Stimulated activated CD8-positive, alpha-beta memory T cell treated with anti-CD3 and anti-CD28 coated beads, Interleukin-4, amount 100 ng/mL, for 48 hours (primary cell): Measurements from ENCODE around the gene KIF17.

Experiments used
- DNase-seq: peaks from one replicate; pipeline ENCODE4 v3.0.0-alpha.2; 2020

Gene KIF17

GRCh38 chr1:20709868-20710267 lies 7.9 kb downstream of the KIF17 start:
- DNase-seq = no peak

GRCh38 chr1:20708891-20709290 lies 8.9 kb downstream of the KIF17 start:
- no peak for DNase-seq

- no peak for DNase-seq
Measured at GRCh38 chr1:20708057-20708456, 9.8 kb downstream of the KIF17 start.

- DNase-seq = no peak
Measured at GRCh38 chr1:20706841-20707240, 11.0 kb downstream of the KIF17 start.

- DNase-seq = no peak
Measured at GRCh38 chr1:20705203-20705755, 12.5 kb downstream of the KIF17 start.

GRCh38 chr1:20704390-20705202 lies 13.2 kb downstream of the KIF17 start:
- no peak for DNase-seq

- DNase-seq = no peak
Measured at GRCh38 chr1:20703124-20703756, 14.6 kb downstream of the KIF17 start.

GRCh38 chr1:20702416-20702815 lies 15.4 kb downstream of the KIF17 start:
- DNase-seq = no peak

- DNase-seq = no peak
Measured at GRCh38 chr1:20701847-20702246, 16.0 kb downstream of the KIF17 start.

- DNase-seq = no peak
Measured at GRCh38 chr1:20701446-20701845, 16.4 kb downstream of the KIF17 start.

GRCh38 chr1:20700636-20701215 lies 17.1 kb downstream of the KIF17 start:
- DNase-seq = no peak

GRCh38 chr1:20699558-20699957 lies 18.2 kb downstream of the KIF17 start:
- DNase-seq = no peak

GRCh38 chr1:20698195-20698910 lies 19.5 kb downstream of the KIF17 start:
- DNase-seq = no peak

- no peak for DNase-seq
Measured at GRCh38 chr1:20697563-20697962, 20.2 kb downstream of the KIF17 start.

- DNase-seq = peak; percentile 83
Measured at GRCh38 chr1:20696397-20697333, 21.1 kb downstream of the KIF17 start.

- DNase-seq = no peak
Measured at GRCh38 chr1:20695515-20695914, 22.3 kb downstream of the KIF17 start.

GRCh38 chr1:20693623-20694022 lies 24.2 kb downstream of the KIF17 start:
- no peak for DNase-seq

- no peak for DNase-seq
Measured at GRCh38 chr1:20691872-20692271, 25.9 kb downstream of the KIF17 start.

- no peak for DNase-seq
Measured at GRCh38 chr1:20689645-20690056, 28.2 kb downstream of the KIF17 start.

GRCh38 chr1:20686883-20687725 lies 30.7 kb downstream of the KIF17 start:
- no peak for DNase-seq

- no peak for DNase-seq
Measured at GRCh38 chr1:20685741-20686140, 32.1 kb downstream of the KIF17 start.
